Vagina (tissue), 2 donors: ENCODE measurements around the gene RAB4A.

Experiments
- POLR2A ChIP-seq, 2 donors: fragments of 450-650 bp; IDR thresholded peaks; one replicate each; pipeline ENCODE4 v1.6.1; 2017; ENCODE audit warnings: antibody characterized with exemption in 2 of 2, mild to moderate bottlenecking in 2 of 2, moderate library complexity in 2 of 2
- POLR2AphosphoS5 ChIP-seq, 2 donors: sonication (generic); formaldehyde crosslinking; IDR thresholded peaks; one replicate each; pipeline ENCODE4 v1.9.0; 2017; ENCODE audit warnings: antibody characterized with exemption in 2 of 2, mild to moderate bottlenecking in 2 of 2, low read depth in 1 of 2; ENCODE audit not compliant: insufficient read depth in 1 of 2
- TF ChIP-seq, protein P1 (sequence below), 3 experiments: fragments of 450-650 bp in 2 of 3; fragments of 200-600 bp in 1 of 3; sonication (generic) in 1 of 3; IDR thresholded peaks; one replicate each; pipeline ENCODE4 v1.5.1; 2017 to 2019; ENCODE audit warnings: antibody characterized with exemption in 3 of 3, mild to moderate bottlenecking in 2 of 3, moderate library complexity in 2 of 3

DNA sequence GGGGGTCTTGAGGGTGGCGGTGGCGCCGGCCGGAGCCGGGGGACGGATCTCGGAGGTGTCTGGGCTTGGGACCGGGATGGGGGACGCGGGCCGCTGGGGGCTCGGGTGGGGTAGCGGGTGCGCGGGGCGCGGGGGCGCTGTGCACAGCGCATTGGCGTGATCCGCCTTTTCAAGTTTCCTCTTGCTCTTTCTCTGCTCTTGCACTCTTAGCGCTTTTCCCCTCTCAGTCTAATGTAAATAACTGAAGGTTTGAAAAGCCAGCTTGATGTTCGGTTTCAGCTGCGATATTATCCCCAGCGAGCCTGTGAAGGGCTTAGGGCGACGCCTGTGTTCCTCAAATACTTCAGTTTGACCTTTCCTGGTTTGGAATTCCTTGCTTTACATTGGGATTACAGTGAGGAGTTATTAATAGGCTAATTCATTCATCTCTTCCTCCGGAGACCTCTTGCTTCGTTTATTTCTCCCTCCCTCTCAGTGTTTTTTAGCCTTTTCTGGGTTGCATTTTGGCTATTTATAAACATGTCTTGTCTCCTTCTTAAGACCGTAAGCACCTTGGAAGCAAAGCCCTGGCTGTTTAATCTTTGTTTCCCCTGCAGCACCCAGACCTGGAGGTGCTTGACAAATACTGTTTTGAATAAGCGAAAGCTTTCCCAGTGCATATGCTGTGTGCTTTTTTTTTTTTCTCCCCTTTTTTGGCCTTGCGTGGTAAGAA lies 693 bp downstream of the RAB4A start:
- TF ChIP-seq, protein P1, sequence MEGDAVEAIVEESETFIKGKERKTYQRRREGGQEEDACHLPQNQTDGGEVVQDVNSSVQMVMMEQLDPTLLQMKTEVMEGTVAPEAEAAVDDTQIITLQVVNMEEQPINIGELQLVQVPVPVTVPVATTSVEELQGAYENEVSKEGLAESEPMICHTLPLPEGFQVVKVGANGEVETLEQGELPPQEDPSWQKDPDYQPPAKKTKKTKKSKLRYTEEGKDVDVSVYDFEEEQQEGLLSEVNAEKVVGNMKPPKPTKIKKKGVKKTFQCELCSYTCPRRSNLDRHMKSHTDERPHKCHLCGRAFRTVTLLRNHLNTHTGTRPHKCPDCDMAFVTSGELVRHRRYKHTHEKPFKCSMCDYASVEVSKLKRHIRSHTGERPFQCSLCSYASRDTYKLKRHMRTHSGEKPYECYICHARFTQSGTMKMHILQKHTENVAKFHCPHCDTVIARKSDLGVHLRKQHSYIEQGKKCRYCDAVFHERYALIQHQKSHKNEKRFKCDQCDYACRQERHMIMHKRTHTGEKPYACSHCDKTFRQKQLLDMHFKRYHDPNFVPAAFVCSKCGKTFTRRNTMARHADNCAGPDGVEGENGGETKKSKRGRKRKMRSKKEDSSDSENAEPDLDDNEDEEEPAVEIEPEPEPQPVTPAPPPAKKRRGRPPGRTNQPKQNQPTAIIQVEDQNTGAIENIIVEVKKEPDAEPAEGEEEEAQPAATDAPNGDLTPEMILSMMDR (IDR thresholded peaks at IDR 0.05) = no peak
- TF ChIP-seq POLR2A (IDR thresholded peaks at IDR 0.05) (no peak), POLR2AphosphoS5 (IDR thresholded peaks at IDR 0.05; ENCODE audit: insufficient read depth in 1 of 2, low read depth in 1 of 2) (no peak)
